GM21423 (cell line): Measurements from ENCODE around the gene MRPS31.
"Not testable (repeated sequence)": the region's sequence is repeated elsewhere in the genome, so short reads cannot be mapped to it uniquely, and the experiment has no call there.

ENCODE experiments used
- ATAC-seq: cut with Tn5 transposase; IDR thresholded peaks from one replicate; pipeline ENCODE4 v1.9.1; 2021; ENCODE audit warnings: mild to moderate bottlenecking, moderate library complexity; ENCODE audit not compliant: unreplicated experiment

Gene MRPS31

DNA sequence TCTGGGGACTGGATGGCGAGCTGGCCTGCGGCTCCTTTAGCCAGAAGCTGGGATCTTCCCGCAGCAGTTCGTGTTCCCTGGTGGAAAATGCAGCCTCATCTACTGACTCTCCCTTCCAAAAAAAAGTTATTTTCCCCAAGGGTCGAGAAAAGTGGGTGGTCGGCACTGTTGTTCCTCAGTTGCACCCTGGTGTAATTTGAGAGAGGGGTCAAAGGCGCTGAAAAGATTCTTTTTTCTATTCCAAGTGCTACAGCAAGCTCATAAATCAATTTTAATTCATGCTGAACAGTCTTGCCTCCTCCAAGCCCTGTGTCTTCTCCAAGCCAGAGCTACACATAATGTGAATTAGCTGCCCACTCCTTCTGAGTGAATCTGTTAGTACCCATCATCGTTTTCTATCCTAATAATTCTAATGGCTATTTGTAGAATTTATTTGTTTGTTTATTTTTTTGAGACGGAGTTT is 19.2 kb upstream of the MRPS31 start:
- no peak for ATAC-seq

DNA sequence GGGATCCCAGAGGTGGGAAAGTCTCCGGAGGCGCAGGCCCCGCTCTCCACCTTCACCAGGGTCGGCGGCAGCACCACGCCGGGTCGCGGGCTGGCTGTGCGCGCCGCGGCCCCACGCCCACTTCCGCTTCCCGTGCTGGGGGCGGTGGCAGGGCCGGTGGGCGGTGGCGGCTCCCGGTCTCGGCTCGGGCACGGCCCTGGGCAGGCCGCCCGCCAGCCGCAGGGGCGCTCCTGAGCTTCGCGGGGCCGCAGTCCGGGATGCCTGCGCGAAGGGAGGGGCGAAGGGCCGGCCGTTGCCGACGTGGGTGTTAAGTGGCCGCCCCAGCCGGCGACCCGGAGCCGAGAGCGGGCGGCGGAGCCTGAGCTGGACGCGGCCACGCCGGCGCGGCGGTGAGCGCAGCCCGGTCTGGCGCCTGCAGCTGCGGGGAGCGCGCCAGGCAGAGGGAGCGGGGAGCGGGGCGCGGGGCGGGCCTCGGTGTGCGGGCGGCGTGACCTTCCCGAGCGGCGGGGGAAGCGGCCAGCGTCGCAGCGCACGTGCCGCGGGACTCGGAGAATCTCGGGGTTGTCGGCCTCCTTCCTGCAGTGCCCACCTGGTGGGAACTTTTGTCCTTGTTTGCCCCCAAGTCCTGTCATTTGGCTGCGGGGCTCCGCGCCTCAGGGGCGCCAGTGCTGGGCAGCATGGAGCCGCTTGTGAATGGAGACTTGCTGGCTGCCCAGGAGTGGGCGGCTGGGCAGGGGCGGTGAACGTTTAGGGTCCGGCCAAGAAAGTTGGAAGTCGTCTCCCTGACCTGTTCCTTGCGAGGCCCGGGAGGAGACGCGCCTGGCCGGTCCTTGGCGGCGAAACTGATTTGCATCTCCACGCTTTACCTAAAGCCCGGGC is 18.5 kb upstream of the MRPS31 start, which contains the start of gene SLC25A15:
SLC25A15 (plus strand) TSS at position 337 of the 879 bp plus-strand sequence. CDS start 3,616 bp downstream, outside the sequence.
- ATAC-seq, result peak; percentile 85

DNA sequence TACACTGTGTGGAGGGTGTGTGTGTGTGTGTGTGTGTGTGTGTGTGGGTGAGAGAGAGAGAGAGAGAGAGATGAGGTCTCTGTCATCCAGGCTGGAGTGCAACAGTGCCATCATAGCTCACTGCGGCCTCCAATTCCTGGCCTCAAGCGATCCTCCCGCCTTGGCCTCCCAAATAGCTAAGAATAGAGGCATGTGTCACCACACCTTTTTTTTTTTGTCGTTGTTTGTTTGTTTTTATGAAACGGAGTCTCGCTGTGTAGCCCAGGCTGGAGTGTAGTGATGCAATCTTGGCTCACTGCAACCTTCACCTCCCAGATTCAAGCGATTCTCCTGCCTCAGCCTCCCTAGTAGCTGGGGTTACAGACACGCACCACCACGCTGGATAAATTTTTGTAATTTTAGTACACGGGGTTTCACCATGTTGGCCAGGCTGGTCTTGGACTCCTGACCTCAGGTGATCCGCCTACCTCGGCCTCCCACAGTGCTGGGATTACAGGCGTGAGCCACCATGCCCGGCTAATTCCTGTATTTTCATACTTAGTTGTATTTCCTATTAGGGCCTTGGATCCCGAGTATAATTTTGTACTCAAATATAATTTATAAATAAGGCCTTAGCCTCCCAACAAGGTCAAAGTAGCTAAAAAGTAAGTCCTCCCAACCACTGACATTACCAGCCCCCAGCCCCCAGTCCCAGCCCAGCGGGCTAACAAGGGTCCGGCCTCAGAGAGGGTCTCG is 17.7 kb upstream of the MRPS31 start:
- not testable (repeated sequence) for ATAC-seq

DNA sequence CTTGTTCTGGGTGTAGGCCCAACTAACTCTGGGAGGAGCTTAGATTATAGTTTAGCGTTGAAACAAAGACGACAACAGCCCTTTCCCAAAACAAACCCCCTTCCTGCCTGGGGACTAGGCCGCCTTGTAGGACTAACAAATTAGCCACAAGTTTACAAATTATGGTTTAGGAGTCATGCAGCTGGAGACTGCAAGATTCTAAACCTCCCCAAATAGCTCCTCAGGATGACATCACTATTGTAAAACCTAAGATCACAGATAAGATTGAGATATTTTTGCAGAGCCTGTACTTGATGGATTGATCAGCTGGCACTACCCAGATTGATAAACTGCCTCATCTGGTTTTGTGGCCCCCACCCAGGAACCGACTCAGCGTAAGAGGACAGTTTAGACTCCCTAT is 16.1 kb upstream of the MRPS31 start:
- ATAC-seq, result no peak

DNA sequence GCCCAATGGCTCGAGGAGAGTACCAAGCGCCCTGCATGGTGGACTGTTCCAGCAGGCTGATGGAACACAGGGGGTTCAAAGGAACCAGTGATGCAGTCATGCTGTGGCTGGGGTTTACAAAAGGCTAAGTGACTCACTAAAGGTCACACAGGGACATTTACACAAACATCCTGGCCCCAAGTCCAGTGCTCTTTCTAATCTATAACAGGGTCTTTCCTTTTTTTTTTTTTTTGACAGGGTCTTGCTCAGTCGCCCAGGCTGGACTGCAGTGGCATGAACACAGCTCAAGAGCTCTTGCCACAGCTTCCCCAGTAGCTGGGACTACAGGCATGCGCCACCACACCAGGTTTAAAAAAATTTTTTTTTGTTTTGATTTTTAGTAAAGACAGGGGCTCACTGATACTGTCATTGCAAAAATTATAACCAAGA is 15.6 kb upstream of the MRPS31 start:
- no peak for ATAC-seq

DNA sequence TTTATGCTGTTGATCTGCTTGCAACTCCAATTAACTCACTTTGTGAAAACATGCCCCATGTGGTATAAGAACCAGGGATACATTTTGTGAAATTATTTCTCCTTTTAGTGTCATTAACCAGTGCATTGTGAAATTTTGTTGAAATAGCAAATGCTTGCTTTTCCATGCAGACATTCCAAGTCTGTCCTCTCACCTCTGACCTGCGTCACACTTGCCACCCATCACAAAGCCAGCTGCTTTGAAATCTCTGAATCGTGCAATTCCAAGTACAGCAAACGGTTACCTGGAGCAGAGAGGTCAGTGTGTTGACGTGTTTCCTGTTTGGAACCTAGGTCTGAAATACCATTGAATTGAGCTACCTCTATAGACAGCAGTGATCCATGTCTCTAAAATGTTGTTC is 13.6 kb upstream of the MRPS31 start:
- ATAC-seq, result no peak

DNA sequence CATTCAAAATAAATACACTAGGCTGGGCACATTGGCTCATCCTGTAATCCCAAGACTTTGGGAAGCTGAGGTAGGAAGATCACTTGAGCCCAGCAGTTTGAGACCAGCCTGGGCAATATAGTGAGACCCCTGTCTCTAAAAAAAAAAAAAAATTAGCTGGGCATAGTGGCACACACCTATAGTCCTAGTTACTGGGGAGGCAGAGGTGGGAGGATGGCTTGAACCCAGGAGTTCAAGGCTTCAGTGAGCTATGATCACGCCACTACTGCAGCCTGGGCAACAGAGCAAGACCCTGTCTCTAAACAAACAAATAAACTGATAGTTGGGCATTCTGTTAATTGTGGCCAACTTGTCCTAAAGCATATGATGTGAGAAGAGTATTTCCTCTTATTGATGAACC is 12.0 kb upstream of the MRPS31 start:
- not testable (repeated sequence) for ATAC-seq

DNA sequence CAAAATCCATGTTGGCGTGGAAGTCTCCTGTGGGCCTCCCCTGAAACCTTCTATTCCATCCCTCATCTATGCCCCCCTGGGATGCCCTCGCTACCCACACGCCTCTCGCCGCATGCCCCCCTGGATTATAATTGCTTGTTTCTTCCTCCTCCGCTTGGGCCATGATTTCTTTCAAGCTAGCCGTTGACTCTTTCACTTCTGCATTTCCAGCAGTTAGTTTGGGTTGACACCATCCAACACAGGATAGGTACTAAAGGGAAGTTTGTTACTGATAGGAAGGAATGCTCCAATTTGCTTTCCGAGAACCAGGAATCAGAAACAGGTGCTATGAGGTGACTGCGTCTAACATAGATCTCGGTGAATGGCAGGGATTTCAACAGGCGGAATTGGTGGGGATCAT is 10.7 kb upstream of the MRPS31 start:
- ATAC-seq, result no peak

DNA sequence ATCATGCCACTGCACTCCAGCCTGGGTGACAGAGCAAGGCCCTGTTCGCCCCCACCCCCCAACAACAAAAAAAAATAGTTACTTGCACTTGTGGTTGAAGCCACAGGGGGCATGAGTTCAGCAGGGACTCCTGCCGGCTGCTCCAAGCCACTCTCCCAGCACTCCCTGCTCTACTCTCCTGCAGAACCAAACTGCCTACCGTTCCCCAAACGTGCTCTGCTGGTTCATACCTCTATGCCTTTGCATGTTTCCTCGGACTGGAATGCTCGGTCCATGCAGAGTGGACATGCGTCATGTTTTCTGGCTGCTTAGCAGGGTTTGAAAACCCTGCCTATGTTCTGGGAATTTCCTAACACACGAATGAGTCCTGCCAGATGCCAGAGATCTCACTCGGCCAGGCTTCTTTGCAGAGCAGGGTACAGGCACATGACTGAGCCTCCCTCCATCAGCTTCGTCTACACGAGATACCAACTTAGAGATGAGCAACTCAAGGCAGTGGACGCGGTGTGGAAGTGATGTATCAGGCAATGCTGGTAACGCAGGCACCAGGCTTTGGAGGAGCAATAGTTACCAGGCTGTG is 9.9 kb upstream of the MRPS31 start:
- ATAC-seq, result no peak

DNA sequence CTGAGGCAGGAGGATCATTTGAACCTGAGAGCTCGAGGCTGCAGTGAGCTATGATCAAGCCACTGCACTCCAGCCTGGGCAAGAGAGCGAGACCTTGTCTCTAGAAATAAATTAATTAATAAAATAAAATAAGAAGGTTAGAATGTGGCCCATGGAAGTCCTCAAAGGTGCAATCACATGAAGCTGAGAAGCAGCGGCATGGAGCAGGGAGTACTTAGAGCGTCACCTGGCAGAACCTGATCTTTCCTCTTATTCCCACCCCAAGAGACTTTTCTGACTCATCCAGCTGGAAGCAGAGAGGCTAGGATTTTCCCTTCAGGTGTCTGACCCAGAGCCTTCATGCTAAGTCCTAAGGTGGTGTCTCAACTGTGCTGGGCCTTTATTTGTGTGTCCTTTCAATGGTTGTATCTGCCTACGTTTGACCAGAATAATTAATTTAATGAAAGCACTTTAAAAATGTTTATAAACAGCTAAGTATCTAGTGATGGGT is 8.9 kb upstream of the MRPS31 start:
- no peak for ATAC-seq

DNA sequence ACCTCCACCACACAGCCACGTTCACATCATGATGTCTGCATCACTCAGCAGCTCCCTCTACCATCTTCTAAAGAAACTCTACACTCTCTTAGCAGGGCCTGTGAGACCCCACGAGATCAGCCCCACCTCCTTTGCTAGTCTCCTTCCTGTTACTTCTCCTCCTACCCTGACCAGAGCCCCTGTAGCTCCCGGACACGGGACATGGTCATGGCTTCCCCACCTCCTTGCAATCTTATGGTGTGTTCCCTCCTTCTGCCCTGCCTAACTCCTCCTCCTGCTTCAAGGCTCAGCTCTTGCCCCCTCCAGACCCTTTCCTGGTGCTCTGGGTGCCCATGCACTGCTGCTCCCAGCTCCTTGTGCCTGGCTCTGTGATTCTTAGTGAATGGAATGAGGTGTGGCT is 8.1 kb upstream of the MRPS31 start:
- no peak for ATAC-seq

DNA sequence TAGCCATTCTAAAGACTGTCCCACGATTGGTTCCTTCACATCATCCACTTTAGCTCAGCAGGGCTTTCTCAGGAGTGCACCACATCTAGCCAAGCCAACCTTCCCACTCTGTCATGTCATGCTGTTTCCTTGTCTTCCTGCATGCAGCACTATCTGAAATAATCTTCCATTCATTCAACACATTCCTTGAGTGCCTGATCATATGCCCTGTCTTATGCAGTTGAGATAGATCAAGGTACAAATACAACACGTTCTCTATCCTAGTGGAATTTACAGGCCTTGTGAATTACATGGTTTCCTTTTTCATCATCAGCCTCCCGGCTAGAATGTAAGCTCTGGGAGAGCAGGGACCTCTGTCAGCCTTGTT is 6.8 kb upstream of the MRPS31 start:
- peak; percentile 4 for ATAC-seq

DNA sequence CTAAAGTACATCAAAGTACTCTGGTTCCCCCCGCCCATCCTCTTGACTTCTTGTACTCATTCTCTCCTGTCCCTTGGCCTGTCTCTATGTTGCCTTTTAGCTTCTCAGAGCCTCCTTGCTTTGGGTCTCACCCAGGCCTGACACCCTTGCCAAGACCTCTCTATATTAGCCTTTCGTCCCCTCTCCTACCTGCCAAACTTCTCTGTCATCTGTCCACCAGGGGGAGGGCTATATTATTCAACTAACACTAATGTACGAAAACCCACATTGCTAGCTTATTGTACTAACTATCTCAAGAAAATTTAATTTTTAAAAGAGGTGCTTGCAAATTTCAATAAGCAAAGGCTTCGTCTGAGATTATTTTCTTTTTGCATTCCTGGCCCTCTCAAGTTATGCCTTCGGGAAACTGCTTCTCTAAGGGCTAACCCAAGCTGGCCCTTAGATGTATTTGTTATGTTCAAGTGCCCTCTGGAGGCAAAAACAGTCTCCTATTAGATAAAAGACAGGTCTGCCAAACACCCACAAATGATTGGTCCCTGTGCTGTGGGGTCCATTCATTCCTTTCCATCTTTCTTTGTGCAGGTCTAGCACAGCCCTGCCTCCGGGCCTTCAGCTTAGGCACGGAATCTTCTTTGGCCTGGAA is 6.3 kb upstream of the MRPS31 start:
- ATAC-seq, result peak; percentile 78

DNA sequence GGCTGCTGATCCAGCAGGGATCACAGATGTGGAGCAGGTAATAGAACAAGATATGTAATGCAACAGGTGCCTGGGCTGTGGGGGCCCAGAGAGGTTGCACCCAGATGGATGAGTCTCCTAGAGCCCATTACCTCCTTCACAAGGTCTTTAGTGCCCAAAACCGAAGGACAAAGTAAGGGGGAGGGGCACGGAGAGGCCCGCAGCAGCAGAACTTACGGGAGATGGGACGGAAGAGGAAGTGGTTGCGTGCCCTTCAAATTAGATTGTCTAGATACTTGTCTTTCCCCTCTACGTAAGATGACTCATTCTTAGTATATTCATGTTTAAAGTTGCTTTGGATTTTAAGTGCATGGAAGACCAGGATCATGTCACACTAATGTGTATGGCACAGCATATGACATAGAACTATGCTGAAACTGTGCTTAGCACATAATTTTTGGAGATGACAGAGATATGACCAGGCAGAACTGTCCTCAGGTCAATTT is 5.7 kb upstream of the MRPS31 start:
- ATAC-seq, result peak; percentile 55

DNA sequence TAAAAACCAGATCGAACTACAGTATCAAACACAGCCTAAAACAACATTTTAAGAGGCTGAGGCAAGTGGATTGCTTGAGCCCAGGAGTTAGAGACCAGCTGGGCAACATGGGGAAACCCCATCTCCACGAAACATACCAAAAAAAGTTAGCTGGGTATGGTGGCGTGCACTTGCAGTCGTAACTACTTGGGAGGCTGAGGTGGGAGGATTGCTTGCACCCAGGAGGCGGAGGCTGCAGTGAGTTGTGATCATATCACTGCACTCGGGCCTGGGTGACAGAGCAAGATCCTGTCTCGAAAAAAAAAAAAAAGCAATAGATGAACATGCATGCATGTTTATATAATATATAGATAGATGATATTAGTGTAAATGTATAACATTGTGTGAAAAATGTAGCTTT is 5.2 kb upstream of the MRPS31 start:
- ATAC-seq, result no peak

DNA sequence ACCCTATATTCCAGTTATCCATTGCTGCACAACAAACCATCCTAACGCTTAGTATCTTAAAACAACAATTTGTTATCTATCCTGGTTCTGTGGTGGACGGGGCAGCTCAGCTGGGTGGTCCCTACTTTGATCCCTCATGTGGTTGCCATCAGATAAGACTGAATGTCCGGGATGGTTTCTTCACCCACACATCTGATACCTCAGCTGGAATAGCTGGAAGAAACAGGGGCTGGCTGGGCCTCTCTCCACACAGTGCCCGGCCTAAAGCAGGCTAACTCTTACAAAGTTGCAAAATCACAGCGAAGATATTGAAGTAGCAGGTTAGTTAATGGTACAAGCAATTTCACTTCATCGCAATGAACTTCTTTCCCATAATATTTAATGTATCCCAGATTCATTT is 3.7 kb upstream of the MRPS31 start:
- ATAC-seq, result no peak

DNA sequence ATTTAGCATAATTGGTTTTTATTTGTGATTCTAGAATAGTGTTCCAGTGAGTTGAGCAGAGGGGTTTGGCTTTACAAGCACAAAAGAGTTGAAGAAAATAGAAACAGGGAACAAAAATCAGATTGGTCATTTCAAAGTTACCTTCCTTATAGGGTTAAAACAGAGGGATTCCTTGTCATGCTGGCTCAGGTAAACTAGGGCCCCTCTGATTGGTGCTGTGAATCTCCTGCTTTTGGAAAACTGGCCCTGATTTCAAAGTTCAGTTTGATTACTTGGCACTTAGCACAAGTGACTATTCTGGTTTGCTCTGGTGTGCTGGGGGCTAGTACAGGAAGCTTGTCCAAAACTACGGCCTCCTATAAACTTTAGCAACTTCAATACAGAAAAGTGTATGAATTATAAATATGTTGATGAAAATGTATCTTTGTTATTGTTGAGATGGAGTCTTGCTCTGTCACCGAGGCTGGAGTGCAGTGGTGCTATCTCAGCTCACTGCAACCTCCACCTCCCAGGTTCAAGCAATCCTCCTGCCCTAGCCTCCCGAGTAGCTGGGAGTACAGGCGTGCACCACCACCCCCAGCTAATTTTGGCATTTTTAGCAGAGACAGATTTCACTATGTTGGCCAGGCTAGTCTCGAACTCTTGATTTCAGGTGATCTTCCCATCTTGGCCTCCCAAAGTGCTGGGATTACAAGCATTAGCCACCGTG is 1.9 kb upstream of the MRPS31 start:
- no peak for ATAC-seq

DNA sequence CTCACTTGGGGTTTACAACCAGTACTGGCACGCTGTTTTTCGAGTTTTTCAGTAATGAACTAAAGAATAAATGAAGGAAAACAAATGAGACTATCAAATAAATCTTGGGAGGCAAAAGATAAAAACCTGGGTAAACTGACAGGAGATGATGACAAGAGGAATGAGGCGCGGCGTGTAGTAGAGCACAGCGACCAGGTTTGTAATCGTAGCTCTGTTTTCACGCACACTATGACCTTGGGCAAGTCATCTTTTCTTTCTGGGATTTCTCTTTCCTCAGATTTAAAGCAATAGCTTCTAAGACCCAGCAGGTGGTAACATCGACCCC is 419 bp downstream of the MRPS31 start:
- no peak for ATAC-seq

DNA sequence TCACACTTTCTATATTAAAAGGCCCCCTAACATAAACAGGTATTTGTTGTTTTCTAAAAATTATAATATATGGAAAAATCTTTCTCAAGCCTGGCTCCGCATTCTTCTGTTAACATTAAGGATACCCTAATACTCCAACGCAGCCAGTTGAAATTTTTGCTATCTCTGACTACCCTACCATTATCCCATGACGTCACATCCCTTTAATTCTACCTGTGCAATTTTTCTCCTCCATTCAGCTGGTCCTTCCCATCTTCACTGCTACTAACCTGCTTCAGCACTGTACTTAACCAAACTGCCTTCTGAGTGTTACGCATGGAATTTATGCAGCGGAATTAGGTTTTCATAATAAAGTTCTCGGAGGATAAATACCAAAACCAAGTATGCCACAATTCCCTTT is 1.0 kb downstream of the MRPS31 start:
- ATAC-seq, result no peak

DNA sequence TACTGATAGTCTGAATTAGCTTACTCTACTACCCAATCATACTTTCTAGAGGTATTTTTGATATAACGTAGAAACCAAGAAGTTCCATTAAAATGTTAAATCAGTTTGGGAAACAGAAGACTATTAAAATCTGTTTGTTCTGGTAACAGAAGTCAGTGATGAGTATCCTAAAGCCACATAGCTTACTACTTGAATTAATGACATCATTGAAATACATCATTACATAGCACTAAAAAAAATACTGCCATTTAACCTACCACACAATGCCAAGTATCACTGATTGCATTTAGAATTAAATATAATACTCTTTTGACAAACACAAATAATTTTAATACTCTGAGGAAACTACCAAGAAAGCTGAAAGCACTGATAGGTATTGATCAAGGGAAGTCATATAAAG is 5.4 kb downstream of the MRPS31 start:
- no peak for ATAC-seq
